Testis (tissue), 2 donors: ENCODE data around the gene CTDSPL.

ENCODE experiments used
- CTCF ChIP-seq, 3 experiments: fragments of 450-650 bp in 2 of 3; fragments of 200-600 bp in 1 of 3; sonication (generic) in 1 of 3; IDR thresholded peaks; one replicate each; pipeline ENCODE4 v1.5.1; 2016 to 2019; ENCODE audit warnings: antibody characterized with exemption in 3 of 3, mild to moderate bottlenecking in 2 of 3, moderate library complexity in 1 of 3
- POLR2A ChIP-seq: fragments of 450-650 bp; IDR thresholded peaks from one replicate; pipeline ENCODE4 v1.6.1; 2017; ENCODE audit warnings: antibody characterized with exemption, mild to moderate bottlenecking, moderate library complexity

- TF ChIP-seq CTCF (IDR thresholded peaks at IDR 0.05) (no peak), POLR2A (no peak)
These were observed 94.4 kb downstream of the CTDSPL start for GRCh38 chr3:37955918-37956707.
